GM13976 (cell line): ENCODE measurements around the gene OSBPL2.

Source experiments
- DNase-seq: peaks from one replicate; pipeline ENCODE4 v3.0.0; 2012; ENCODE audit warnings: low spot score
- in situ Hi-C: fragments of 300-500 bp; cut with MboI; formaldehyde crosslinking; loops from one replicate; pipeline ENCODE4 v1.12.0; 2022; ENCODE audit warnings: low sequenced_read_pairs, mixed read lengths, inconsistent platforms; ENCODE audit not compliant: unreplicated experiment
- TF ChIP-seq, protein P1 (sequence below): IDR thresholded peaks from 2 replicates; pipeline ENCODE4 v1.5.1; 2012; ENCODE audit warnings: borderline replicate concordance, mild to moderate bottlenecking; ENCODE audit not compliant: insufficient read depth; ENCODE audit errors: extremely low read depth, missing control alignments, control extremely low read depth

The OSBPL2 gene

DNA sequence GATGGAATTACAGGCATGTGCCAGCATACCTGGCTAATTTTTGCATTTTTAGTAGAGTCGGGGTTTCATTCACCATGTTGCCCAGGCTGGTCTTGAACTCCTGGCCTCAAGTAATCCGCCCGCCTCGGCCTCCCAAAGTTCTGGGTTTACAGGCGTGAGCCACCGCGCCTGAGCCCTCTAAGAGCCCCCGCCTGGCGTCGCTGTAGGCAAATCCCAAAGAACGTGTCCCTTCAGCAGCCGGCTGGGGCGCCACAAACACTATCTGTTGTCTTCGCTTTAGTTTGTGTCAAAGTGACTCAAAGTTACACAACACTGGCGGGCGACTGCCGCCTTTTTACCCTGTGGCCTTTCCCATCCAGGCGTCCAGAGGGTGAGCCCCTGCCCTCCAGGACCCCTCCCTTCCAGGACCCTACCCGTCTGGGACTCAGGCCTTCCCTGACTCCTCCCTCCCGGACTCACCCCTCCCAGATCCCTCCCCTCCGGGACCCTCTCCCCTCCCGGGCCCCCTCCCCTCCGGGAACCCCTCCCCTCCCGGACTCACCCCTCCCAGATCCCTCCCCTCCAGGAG is 63.5 kb downstream of the OSBPL2 start:
- TF ChIP-seq, protein P1, sequence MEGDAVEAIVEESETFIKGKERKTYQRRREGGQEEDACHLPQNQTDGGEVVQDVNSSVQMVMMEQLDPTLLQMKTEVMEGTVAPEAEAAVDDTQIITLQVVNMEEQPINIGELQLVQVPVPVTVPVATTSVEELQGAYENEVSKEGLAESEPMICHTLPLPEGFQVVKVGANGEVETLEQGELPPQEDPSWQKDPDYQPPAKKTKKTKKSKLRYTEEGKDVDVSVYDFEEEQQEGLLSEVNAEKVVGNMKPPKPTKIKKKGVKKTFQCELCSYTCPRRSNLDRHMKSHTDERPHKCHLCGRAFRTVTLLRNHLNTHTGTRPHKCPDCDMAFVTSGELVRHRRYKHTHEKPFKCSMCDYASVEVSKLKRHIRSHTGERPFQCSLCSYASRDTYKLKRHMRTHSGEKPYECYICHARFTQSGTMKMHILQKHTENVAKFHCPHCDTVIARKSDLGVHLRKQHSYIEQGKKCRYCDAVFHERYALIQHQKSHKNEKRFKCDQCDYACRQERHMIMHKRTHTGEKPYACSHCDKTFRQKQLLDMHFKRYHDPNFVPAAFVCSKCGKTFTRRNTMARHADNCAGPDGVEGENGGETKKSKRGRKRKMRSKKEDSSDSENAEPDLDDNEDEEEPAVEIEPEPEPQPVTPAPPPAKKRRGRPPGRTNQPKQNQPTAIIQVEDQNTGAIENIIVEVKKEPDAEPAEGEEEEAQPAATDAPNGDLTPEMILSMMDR = peak; percentile 96
- peak; percentile 90 for DNase-seq
- in situ Hi-C loops = loop anchor here (10.0 kb wide), 1 partner anchor 83 kb away; the partner anchor contains the start of gene RPS21

DNA sequence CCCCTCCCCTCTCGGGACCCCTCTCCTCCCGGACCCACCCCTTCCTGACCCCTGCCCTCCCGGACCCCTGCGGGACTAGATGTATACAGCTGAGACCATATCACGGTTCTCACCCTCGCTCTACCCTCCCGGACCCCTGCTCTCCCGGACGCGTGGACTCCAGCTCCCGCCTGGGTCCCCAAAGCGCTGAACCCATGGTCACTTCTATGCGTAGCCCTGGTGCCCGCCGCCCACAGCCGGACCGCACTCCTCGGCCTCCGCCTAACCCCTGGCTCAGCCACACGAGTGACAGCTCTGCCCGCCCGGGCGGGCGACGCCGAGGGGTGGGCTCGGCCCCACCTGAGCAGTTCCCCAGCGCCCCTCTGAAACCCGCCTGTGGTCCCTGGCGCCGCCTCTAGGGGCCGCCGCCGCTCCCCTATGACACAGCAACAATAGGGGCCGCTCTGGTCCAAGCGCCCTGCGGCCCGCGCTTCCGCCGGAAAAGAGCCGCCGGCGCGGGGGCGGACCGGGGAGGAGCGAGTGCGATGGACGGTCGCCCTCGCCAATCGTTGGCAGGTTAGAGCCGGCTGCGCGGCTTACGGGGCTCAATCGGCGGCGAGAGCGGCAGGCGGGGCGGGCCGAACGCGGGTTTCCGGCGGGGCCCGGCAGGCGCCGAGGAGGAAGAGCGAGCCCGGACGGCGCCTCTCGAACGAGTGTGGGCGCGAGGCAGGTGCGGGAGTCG is 64.2 kb downstream of the OSBPL2 start, which contains the start of gene ADRM1:
TSS of gene ADRM1 (plus strand) at position 657 of the 721 bp plus-strand sequence. CDS start 572 bp downstream, outside the sequence.
- DNase-seq = peak; percentile 100
- TF ChIP-seq, protein P1 = peak; percentile 85
- in situ Hi-C loops = loop anchor here (10.0 kb wide), 1 partner anchor 82 kb away; the partner anchor contains the start of gene RPS21

DNA sequence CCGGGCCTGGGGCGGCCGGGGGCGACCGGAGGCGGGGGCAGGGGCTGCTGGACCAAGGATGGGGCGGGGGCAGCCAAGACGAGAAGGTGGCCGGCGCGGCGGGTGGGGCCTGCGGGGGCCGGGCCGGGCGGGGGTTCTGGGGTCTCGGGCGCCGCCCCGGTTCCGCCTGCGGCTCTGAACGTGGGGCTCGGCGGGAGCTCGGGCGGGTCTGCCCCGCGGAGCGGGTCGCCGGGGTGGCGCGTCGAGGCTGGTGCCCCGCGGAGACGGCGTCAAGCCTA is 64.7 kb downstream of the OSBPL2 start:
- TF ChIP-seq, protein P1 = no peak
- DNase-seq = no peak
- in situ Hi-C loops = loop anchor here (10.0 kb wide), 1 partner anchor 82 kb away; the partner anchor contains the start of gene RPS21

DNA sequence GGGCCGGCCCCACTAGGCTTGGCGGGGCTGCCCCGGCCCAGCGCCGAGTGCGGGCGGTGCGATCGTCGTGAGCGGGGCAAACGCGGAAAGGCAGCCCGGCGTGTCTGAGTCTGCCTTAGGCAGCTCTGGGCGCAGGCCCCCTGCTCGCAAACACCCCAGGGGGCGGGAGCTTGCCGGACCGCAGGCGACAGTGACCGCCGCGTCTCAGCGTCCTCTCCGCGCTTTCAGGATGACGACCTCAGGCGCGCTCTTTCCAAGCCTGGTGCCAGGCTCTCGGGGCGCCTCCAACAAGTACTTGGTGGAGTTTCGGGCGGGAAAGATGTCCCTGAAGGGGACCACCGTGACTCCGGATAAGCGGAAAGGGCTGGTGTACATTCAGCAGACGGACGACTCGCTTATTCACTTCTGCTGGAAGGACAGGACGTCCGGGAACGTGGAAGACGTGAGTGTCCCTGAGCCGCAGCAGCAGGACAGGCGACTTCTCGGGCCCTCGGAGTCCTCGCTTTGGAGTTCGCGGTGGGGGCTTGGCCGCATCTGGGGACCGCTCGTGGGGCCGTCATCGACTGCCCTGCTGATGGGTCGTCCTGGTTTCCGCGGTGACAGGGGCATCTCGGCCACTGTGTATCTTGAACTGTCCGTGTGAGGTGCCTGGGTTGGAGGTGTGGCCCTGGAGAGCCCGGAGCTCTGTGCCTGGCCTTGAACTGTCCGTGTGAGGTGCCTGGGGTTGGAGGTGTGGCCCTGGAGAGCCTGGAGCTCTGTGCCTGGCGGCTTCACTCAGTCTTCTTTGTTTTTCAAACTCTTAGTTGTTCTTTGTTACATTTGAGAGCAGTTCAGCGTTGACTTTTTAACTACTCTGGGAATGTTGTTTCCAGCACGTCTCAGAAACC is 65.3 kb downstream of the OSBPL2 start:
- TF ChIP-seq, protein P1 = no peak
- in situ Hi-C loops = loop anchor here (10.0 kb wide), 1 partner anchor 81 kb away; the partner anchor contains the start of gene RPS21
- peak; percentile 60 for DNase-seq

DNA sequence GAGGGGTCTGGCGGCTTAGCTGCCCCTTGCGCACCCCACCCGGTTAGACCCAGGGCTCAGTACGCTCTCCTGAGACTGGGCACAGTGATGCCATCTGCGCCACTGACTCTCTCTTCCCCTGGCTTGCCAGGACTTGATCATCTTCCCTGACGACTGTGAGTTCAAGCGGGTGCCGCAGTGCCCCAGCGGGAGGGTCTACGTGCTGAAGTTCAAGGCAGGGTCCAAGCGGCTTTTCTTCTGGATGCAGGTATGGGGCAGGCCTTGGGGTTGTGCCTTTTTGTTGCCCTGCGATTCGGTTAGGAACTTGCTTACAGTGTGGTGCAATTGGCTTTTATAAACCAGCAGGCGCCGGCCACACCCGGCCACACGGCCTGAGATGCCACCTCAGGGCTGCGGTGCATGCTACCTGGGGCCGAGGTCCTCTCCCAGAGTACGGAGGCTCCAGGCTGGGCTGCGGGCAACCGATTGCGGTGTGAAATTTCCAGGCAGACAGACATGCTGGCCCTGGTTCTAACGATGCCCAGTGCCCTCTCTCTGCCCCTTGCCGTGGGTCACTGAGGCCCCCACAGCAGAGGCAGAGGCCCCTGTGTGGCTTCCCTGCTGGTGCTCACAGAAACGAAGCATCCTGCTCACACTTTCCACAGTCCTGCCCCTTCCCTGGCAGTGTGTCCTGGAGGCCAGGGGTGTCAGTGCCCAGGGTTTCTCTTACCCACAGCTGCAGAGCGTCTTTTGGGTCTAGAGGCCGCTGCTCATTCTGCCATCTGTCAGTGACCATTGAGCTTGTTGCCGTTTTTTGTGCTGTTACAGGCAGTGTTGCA is 66.2 kb downstream of the OSBPL2 start:
- TF ChIP-seq, protein P1 = no peak
- no peak for DNase-seq
- in situ Hi-C loops = loop anchor here (10.0 kb wide), 1 partner anchor 80 kb away; the partner anchor contains the start of gene RPS21
